NCI-H128 (cell line): Measurements from ENCODE around the gene MON1B.
A peak's percentile ranks its signal among the peaks of the same experiment; 100 is the strongest.
"Not testable (repeated sequence)": the region's sequence is repeated elsewhere in the genome, so short reads cannot be mapped to it uniquely, and the experiment has no call there.

Source experiments
- DNase-seq: peaks from one replicate; lab custom pipeline; 2025; ENCODE audit not compliant: unreplicated experiment; lab: John Stamatoyannopoulos, UW

MON1B gene

DNA sequence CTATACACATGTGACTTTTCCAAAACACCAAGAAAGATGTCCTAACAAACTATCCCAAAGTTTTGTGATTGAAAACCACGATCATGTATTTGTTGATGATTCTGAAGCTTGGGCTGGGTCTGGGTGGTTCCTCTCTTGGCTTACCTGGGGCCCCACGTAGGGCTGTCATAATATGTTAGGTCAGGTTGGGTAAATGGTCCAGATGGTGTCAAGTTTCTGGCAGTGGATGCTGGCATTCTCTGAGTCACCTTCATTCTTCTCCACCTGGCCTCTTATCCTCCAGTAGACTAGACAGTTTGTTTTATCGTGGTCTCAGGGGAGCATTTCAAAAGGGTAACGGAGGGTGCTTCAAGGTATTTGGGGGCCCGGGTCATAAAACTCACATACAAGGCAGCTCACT is 47.6 kb downstream of the MON1B start:
- DNase-seq, result peak; percentile 12

- DNase-seq, result not testable (repeated sequence)
Measured at GRCh38 chr16:77242471-77242870, 51.5 kb downstream of the MON1B start.

GRCh38 chr16:77246150-77246549 is 55.2 kb downstream of the MON1B start:
- DNase-seq, result no peak

- DNase-seq, result no peak
Measured at GRCh38 chr16:77250400-77250799, 59.4 kb downstream of the MON1B start.
